Fibroblast of skin of left quadriceps (primary cell): Measurements from ENCODE around the gene TRIM63.

ENCODE experiments used
- DNase-seq, 2 experiments: peaks; one replicate each; pipeline ENCODE4 v3.0.0-alpha.2; 2013; ENCODE audit warnings: low read depth in 2 of 2

The TRIM63 gene

GRCh38 chr1:26084844-26085243 is 17.4 kb upstream of the TRIM63 start:
- DNase-seq = no peak

- DNase-seq = no peak
These were observed 16.7 kb upstream of the TRIM63 start for GRCh38 chr1:26084091-26084561.

- DNase-seq = no peak
These were observed 15.8 kb upstream of the TRIM63 start for GRCh38 chr1:26083208-26083607.

GRCh38 chr1:26082020-26082350 is 14.6 kb upstream of the TRIM63 start:
- no peak for DNase-seq

- no peak for DNase-seq
These were observed 14.0 kb upstream of the TRIM63 start for GRCh38 chr1:26081267-26082019.

GRCh38 chr1:26079960-26080814 is 12.8 kb upstream of the TRIM63 start:
- DNase-seq = no peak

- no peak for DNase-seq
These were observed 11.7 kb upstream of the TRIM63 start for GRCh38 chr1:26079178-26079563.

- DNase-seq = no peak
These were observed 11.1 kb upstream of the TRIM63 start for GRCh38 chr1:26078286-26079177.

- DNase-seq = no peak
These were observed 10.1 kb upstream of the TRIM63 start for GRCh38 chr1:26077524-26077923.

GRCh38 chr1:26075421-26076144 is 8.2 kb upstream of the TRIM63 start:
- no peak for DNase-seq

- no peak for DNase-seq
These were observed 4.9 kb upstream of the TRIM63 start for GRCh38 chr1:26072305-26072704.

- no peak for DNase-seq
These were observed 3.5 kb upstream of the TRIM63 start for GRCh38 chr1:26070963-26071342.

- no peak for DNase-seq
These were observed 3.0 kb upstream of the TRIM63 start for GRCh38 chr1:26070296-26070962.

GRCh38 chr1:26069941-26070295 is 2.5 kb upstream of the TRIM63 start:
- no peak for DNase-seq

- no peak for DNase-seq
These were observed 573 bp downstream of the TRIM63 start for GRCh38 chr1:26066857-26067256.

- no peak for DNase-seq
These were observed 1.3 kb downstream of the TRIM63 start for GRCh38 chr1:26066160-26066559.

GRCh38 chr1:26064553-26064952 is 2.9 kb downstream of the TRIM63 start:
- DNase-seq = no peak

GRCh38 chr1:26060832-26061574 is 6.4 kb downstream of the TRIM63 start:
- no peak for DNase-seq

- DNase-seq = no peak
These were observed 7.5 kb downstream of the TRIM63 start for GRCh38 chr1:26059906-26060305.

GRCh38 chr1:26058052-26058595 is 9.3 kb downstream of the TRIM63 start:
- DNase-seq = no peak
